ENCODE results near the gene SORBS1.

- TF ChIP-seq CTCF (IDR thresholded peaks at IDR 0.05), result no peak
- no peak for TF ChIP-seq EZH2phosphoT487 (IDR thresholded peaks at IDR 0.05)
- no peak for TF ChIP-seq EZH2 (IDR thresholded peaks at IDR 0.05)
Observed at GRCh38 chr10:95517536-95518454, 43.4 kb downstream of the SORBS1 start.

Measured in neural progenitor cell (in vitro differentiated cells).